Activated naive CD8-positive, alpha-beta T cell treated with anti-CD3 and anti-CD28 coated beads for 36 hours (primary cell): ENCODE results near the gene SLC24A5. TPM values are rescaled to one million over a fixed set of nuclear protein-coding genes. Genes with fewer than 3 reads are reported as not detected.

Experiments
- DNase-seq: peaks from one replicate; pipeline ENCODE4 v3.0.0; 2021
- H3K27ac Mint-ChIP-seq: one replicate; pipeline ENCODE4 v1.8.0; 2022; ENCODE audit warnings: mild to moderate bottlenecking, moderate library complexity, mixed read lengths
- H3K27me3 Mint-ChIP-seq: one replicate; pipeline ENCODE4 v1.8.0; 2022; ENCODE audit warnings: mild to moderate bottlenecking, mixed read lengths
- H3K36me3 Mint-ChIP-seq: one replicate; pipeline ENCODE4 v1.8.0; 2021; ENCODE audit warnings: mild to moderate bottlenecking, mixed read lengths
- H3K4me1 Mint-ChIP-seq: one replicate; pipeline ENCODE4 v1.8.0; 2021; ENCODE audit warnings: mixed read lengths
- H3K4me3 Mint-ChIP-seq: one replicate; pipeline ENCODE4 v1.8.0; 2022; ENCODE audit warnings: mild to moderate bottlenecking, moderate library complexity, mixed read lengths
- H3K9me3 Mint-ChIP-seq: one replicate; pipeline ENCODE4 v1.8.0; 2022; ENCODE audit warnings: mixed read lengths
- total RNA-seq, 2 experiments: library from RNA; stranded (reverse); gene quantifications; one replicate each; pipeline ENCODE4 v1.2.3, GENCODE V29; 2021

The SLC24A5 gene
- total RNA-seq, 2 experiments from 2014 or later = not detected

GRCh38 chr15:48191574-48192225, 70.9 kb downstream of the SLC24A5 start, which contains the start of gene CTXN2:
Gene CTXN2 (plus strand): TSS chr15:48191665. CDS start chr15:48201301, 9,636 bp downstream.
- Mint-ChIP-seq H3K4me3 (no peak within 1 kb of the TSS), H3K27me3 (peaks cover 61% of the 10 kb centered on the region), H3K36me3 (no peaks in the 10 kb centered on the region), H3K9me3 (peaks cover 3% of the 10 kb centered on the region), H3K27ac (no peak within 1 kb of the TSS), H3K4me1 (peaks cover 4% of the 10 kb centered on the region)
- DNase-seq = no peak

Other genes with a start within 250 kb of the SLC24A5 start
- 10 to 100 TPM; 17.6 to 22.2 TPM for gene MYEF2, start 57.3 kb downstream of the SLC24A5 start, total RNA-seq
- not detected for gene CTXN2, start 70.7 kb downstream of the SLC24A5 start, total RNA-seq
- not detected for gene SLC12A1, start 85.3 kb downstream of the SLC24A5 start, total RNA-seq
- gene DUT, start 210.4 kb downstream of the SLC24A5 start, total RNA-seq = 100 to 1,000 TPM; 564 to 574 TPM